Progenitor cell of endocrine pancreas (in vitro differentiated cells): ENCODE data around the gene PARP4. TPM values are rescaled to one million over a fixed set of nuclear protein-coding genes. Genes with fewer than 3 reads are reported as not detected.
"Not testable (repeated sequence)": the region's sequence is repeated elsewhere in the genome, so short reads cannot be mapped to it uniquely, and the experiment has no call there.

ENCODE experiments used
- DNase-seq: peaks from one replicate; pipeline ENCODE4 v3.0.0; 2021; ENCODE audit warnings: low spot score; ENCODE audit not compliant: unreplicated experiment
- H3K27ac Mint-ChIP-seq: 2 replicates; pipeline ENCODE4 v1.8.0; 2021; ENCODE audit warnings: mild to moderate bottlenecking, moderate library complexity, mixed read lengths
- H3K27me3 Mint-ChIP-seq: 2 replicates; pipeline ENCODE4 v1.8.0; 2021; ENCODE audit warnings: mixed read lengths
- H3K36me3 Mint-ChIP-seq: 2 replicates; pipeline ENCODE4 v1.8.0; 2022; ENCODE audit warnings: mixed read lengths; ENCODE audit not compliant: insufficient read depth
- H3K4me1 Mint-ChIP-seq: 2 replicates; pipeline ENCODE4 v1.8.0; 2021; ENCODE audit warnings: low read depth, mixed read lengths
- H3K4me3 Mint-ChIP-seq: 2 replicates; pipeline ENCODE4 v1.8.0; 2021; ENCODE audit warnings: low read depth, mild to moderate bottlenecking, moderate library complexity, mixed read lengths
- H3K9me3 Mint-ChIP-seq: 2 replicates; pipeline ENCODE4 v1.8.0; 2021; ENCODE audit warnings: low read depth, mixed read lengths
- total RNA-seq: library from RNA; stranded (reverse); gene quantifications from 2 replicates; pipeline ENCODE4 v1.2.1, GENCODE V29; 2021
- TF ChIP-seq, protein P1 (sequence below): fragments of 200-600 bp; sonication (generic); IDR thresholded peaks from one replicate; pipeline ENCODE4 v1.5.0; 2021; ENCODE audit warnings: antibody characterized with exemption, mild to moderate bottlenecking; ENCODE audit not compliant: unreplicated experiment

PARP4 gene
- total RNA-seq, 1 donor from 2014 or later = 47.3 TPM

DNA sequence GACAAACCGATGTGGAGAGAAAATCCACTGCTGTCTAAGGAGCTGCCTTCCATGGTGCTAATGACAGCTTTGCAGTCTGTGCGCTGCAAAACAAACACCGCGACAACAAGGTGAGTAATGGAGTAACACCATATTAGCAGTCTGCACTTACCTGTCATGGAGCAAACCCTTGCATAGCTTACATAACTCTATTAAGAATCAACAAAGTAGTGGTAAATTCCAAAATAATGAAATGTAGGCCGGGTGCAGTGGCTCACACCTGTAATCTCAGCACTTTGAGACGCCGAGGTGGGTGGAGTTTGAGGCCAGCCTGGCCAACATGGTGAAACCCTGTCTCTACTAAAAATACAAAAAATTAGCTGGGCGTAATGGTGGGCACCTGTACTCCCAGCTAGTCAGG lies 56.2 kb downstream of the PARP4 start:
- H3K27me3 Mint-ChIP-seq = no peaks in the 10 kb centered on the region
- no peak overlapping the region for H3K27ac Mint-ChIP-seq
- TF ChIP-seq, protein P1, sequence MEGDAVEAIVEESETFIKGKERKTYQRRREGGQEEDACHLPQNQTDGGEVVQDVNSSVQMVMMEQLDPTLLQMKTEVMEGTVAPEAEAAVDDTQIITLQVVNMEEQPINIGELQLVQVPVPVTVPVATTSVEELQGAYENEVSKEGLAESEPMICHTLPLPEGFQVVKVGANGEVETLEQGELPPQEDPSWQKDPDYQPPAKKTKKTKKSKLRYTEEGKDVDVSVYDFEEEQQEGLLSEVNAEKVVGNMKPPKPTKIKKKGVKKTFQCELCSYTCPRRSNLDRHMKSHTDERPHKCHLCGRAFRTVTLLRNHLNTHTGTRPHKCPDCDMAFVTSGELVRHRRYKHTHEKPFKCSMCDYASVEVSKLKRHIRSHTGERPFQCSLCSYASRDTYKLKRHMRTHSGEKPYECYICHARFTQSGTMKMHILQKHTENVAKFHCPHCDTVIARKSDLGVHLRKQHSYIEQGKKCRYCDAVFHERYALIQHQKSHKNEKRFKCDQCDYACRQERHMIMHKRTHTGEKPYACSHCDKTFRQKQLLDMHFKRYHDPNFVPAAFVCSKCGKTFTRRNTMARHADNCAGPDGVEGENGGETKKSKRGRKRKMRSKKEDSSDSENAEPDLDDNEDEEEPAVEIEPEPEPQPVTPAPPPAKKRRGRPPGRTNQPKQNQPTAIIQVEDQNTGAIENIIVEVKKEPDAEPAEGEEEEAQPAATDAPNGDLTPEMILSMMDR = no peak
- no peak for DNase-seq
- peaks cover 23% of the 10 kb centered on the region for H3K36me3 Mint-ChIP-seq
- H3K9me3 Mint-ChIP-seq = no peaks in the 10 kb centered on the region
- no peaks in the 10 kb centered on the region for H3K4me1 Mint-ChIP-seq
- H3K4me3 Mint-ChIP-seq = no peak overlapping the region

DNA sequence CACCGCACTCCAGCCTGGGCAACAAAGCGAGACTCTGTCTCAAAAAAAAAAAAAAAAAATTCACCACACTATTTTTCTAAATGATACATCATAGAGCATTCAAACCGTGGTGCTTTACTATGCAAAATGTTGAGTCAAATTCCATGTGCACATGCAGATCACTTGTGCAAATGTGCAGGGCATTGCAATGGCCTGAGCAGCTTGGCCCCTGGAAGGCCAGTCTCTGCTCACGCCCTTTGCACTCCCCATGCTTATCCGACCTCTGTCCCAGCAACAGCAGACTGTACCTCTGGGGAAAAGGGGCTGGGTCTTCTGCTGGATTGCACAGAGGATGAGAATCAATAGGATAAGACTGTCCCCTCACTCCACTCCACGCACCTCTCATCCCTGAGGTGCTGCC lies 58.5 kb downstream of the PARP4 start:
- no peaks in the 10 kb centered on the region for H3K27me3 Mint-ChIP-seq
- H3K27ac Mint-ChIP-seq = no peak overlapping the region
- H3K9me3 Mint-ChIP-seq = no peaks in the 10 kb centered on the region
- H3K4me3 Mint-ChIP-seq = no peak overlapping the region
- H3K36me3 Mint-ChIP-seq = peaks cover 26% of the 10 kb centered on the region
- TF ChIP-seq, protein P1 = no peak
- no peaks in the 10 kb centered on the region for H3K4me1 Mint-ChIP-seq
- DNase-seq = no peak

DNA sequence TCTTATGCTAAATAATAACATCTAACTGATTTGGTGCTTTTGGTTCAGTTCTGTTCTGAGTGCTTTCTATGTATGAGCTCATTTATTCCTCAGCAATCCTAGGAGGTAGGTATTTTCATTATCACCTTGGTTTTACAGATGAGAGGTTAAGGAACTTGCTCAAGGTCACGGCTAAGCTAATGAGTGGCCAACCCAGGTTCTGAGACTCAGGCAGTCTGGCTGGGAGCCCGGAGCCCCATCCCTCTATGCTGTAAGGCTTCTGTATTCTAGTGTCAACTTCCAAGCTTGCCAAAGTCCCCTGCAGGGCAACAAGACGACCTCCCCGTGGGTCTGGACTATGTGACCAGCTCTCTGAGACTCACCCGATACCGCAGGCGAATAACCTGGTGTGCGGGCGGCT lies 60.5 kb downstream of the PARP4 start:
- no peaks in the 10 kb centered on the region for H3K4me1 Mint-ChIP-seq

DNA sequence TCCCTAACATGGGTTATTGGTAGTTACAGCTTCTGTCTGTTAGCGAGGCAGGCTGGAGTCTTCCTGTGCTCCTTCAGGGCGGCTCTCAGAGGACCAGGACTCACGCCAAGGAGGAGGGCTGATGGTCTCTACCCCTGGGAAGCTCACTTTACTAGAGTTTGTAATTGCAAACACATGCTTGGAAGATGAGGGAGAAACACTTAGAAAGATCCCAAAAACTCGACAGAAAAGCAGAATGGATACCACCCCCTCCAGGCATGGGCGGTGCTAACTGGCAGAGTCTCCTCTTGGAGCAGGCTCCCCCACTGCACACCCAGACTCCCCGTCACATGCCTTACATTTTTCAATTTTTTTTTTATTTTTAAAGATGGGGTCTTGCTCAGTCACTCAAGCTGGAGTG lies 62.0 kb downstream of the PARP4 start:
- no peaks in the 10 kb centered on the region for H3K4me1 Mint-ChIP-seq
- TF ChIP-seq, protein P1 = no peak
- no peak overlapping the region for H3K4me3 Mint-ChIP-seq
- H3K36me3 Mint-ChIP-seq = peaks cover 31% of the 10 kb centered on the region
- no peak for DNase-seq
- H3K9me3 Mint-ChIP-seq = no peaks in the 10 kb centered on the region
- no peak overlapping the region for H3K27ac Mint-ChIP-seq
- H3K27me3 Mint-ChIP-seq = no peaks in the 10 kb centered on the region

More for the DNA sequence above, 60.5 kb downstream of the PARP4 start:
- H3K27me3 Mint-ChIP-seq = no peaks in the 10 kb centered on the region
- TF ChIP-seq, protein P1 = no peak
- H3K4me3 Mint-ChIP-seq = no peak overlapping the region
- no peaks in the 10 kb centered on the region for H3K9me3 Mint-ChIP-seq
- H3K36me3 Mint-ChIP-seq = peaks cover 29% of the 10 kb centered on the region
- no peak overlapping the region for H3K27ac Mint-ChIP-seq
- DNase-seq = no peak

DNA sequence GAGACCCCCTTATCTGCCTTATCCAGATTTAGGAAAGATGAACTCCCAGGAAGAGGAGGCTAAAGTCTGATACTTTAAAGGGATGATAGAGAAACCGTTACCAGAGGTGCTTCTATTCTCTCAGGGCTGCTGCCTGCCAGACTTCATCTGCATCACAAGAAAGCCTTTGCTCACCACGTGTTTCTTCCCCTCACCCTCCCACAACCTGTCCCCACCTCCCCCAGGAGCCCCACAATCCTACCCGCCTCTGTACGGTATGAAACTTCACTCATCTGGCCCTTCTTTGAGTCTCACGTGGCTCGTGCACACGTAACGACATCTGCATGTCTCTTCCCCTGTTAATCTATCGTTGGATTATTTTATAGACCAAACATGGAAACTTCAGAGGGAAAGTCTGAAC lies 67.7 kb downstream of the PARP4 start:
- not testable (repeated sequence) for H3K9me3 Mint-ChIP-seq, H3K27me3 Mint-ChIP-seq, H3K4me3 Mint-ChIP-seq, H3K4me1 Mint-ChIP-seq, H3K27ac Mint-ChIP-seq, DNase-seq
- H3K36me3 Mint-ChIP-seq = peaks cover 25% of the 10 kb centered on the region

DNA sequence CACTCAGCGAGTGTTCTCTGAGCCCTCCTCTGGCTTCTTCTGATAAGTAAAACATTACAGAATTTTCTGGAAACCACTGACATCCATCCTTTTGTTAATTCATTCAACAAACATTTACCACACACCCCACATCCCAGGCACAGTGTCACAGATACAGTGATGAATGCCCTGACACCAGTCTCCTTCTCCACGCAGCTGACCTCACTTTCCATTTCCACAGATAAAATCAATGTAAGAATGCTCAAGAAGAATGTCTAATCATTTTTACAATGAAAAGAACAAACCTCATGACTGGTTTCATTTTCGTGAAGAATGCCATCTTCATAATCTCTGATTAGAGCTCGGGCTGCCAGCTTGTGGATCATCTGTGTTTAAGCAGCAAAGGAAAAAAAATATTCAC lies 69.2 kb downstream of the PARP4 start:
- no peaks in the 10 kb centered on the region for H3K9me3 Mint-ChIP-seq
- no peak overlapping the region for H3K27ac Mint-ChIP-seq
- H3K27me3 Mint-ChIP-seq = no peaks in the 10 kb centered on the region
- TF ChIP-seq, protein P1 = no peak
- no peaks in the 10 kb centered on the region for H3K4me1 Mint-ChIP-seq
- DNase-seq = no peak
- no peak overlapping the region for H3K4me3 Mint-ChIP-seq
- H3K36me3 Mint-ChIP-seq = peaks cover 18% of the 10 kb centered on the region

DNA sequence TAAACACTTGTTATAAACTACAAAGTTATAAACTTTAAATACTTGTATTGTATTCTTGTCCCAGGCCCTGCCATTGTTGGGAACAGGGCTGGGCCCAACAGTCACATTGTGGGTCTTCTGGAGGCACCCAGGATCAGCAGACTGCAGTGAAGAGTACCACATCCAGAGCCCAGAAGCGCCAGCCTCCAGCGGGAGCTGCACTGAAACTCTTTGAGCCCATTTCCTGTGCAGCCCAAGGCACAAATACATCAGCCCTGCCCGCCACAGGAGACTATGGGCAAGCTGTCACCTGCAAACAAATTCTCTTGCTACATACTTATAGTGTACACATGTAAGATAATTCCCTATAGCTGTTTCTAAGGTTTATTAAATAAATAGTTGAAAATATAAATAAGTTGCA lies 86.5 kb downstream of the PARP4 start:
- peaks cover 48% of the 10 kb centered on the region for H3K36me3 Mint-ChIP-seq
- not testable (repeated sequence) for H3K27ac Mint-ChIP-seq, DNase-seq, H3K9me3 Mint-ChIP-seq, H3K4me1 Mint-ChIP-seq, H3K27me3 Mint-ChIP-seq, H3K4me3 Mint-ChIP-seq

DNA sequence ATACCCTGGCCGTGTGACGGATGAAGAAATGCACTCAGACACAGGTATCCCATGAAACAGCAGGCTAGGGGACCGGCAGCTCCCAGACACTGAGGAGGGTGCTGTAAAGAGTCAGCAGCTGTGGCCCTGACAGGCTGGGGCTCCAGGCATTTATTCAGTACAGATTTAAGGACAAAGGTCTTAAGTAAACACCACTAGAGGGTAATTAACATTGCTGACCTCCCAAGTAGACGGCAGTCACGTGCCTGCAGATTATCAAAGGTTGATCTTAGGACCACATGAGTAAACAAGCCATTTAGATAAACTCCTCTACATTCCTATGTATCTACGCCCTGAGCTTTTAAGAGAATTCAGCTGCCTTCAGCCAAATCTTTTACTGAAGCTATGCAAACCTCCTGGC lies 92.9 kb downstream of the PARP4 start:
- peaks cover 46% of the 10 kb centered on the region for H3K36me3 Mint-ChIP-seq
- not testable (repeated sequence) for H3K4me1 Mint-ChIP-seq

More for the DNA sequence above, 92.9 kb downstream of the PARP4 start:
- not testable (repeated sequence) for H3K4me3 Mint-ChIP-seq, DNase-seq, H3K27me3 Mint-ChIP-seq, H3K27ac Mint-ChIP-seq
- H3K9me3 Mint-ChIP-seq = peaks cover 21% of the 10 kb centered on the region
